GM21717 (cell line): ENCODE measurements around the gene TEP1.
"Not testable (repeated sequence)": the region's sequence is repeated elsewhere in the genome, so short reads cannot be mapped to it uniquely, and the experiment has no call there.

ENCODE experiments used
- ATAC-seq: cut with Tn5 transposase; IDR thresholded peaks from one replicate; pipeline ENCODE4 v1.9.1; 2021; ENCODE audit warnings: mild to moderate bottlenecking, moderate library complexity; ENCODE audit not compliant: unreplicated experiment

TEP1 gene

GRCh38 chr14:20412876-20413743 lies at the start of gene TEP1:
Gene TEP1, minus strand, starts transcription at chr14:20413501. Its CDS starts 5,062 bp downstream, at chr14:20408439.
- peak; percentile 75 for ATAC-seq

DNA sequence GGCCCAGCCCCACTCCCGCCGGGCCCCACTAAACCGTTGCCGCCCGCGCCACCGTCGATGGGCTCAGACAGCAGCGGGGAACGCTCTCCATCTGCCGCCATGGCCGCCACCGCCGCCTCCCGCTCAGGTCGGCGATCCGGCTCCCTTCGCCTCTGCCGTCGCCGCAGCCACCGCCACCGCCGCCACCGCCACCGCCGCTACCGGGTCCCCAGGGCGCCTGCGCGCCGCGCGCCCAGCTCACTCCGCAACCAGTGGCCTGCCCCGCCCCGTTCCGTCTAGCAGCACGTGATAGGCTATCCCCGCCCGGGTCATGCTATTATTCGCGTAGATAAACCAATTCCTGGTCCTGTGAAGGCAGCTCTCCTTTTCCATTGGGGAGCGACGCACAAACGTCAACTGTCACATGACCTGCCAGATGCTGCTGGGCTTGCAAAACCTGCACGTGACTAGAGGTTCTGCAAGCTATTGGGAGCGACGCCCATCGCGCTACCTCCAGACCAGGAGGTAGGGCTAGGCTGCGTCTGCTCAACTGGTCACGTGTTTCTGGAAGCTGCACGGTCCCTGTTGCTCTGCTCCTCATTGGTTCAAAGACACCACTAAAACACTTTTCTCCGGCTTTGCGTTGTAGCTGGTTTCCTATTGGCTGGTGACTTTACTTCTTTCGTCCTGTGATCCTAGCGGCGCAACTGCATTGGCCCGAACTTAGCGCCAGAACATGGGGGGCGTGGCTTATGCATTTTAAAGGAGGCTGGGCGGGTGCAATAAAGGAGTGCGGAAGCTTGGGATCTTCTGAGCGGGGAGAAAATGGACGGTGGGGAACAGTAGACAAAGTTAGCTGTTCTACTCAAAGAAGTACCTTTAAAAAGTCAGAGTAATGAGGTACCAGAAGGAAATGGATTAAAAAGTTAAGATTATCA lies 48.2 kb upstream of the TEP1 start, which contains the start of gene PIP4P1:
Gene PIP4P1 (minus strand): TSS at position 210 of the 917 bp plus-strand sequence. CDS start 109 bp downstream, at position 101.
- ATAC-seq: peak; percentile 91

- peak; percentile 6 for ATAC-seq
Observed at GRCh38 chr14:20460458-20461224, 47.3 kb upstream of the TEP1 start.

DNA sequence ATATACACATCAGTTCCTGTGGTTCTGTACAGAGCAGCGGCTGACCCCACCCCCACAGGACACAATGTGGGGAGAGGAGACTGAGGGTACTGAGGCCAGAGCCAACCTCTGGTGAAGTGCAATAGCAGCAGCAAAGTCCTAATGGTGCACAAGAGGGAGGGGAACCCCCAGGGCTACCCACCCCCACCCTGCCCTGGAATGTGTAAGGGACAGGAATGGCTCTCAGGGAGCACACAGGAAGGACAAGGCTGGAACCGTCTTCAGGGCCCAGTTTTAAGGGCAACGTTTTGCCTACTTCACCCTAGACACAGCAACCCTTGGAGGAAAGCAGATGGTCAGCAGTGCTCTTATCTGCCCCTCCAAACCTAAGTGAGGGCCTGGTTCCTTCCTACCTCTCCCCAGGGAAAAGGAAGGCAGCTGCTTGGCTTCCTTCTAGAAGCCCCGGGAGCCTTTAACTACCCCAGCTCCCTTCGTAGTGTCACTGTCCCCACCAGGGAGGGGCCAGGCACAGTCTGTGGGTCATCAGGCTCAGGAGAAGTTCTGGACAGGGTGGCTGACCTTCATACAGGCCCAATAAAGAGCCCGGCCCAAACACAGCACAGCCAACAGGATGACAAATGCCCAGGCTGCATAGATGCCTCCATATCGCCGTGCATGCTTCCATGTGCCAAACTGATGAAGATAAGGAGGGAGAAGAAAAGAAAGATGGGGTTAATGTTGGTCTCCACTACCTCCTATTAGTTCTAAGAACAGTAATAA lies 44.9 kb upstream of the TEP1 start:
- ATAC-seq: no peak

- ATAC-seq: no peak
Observed at GRCh38 chr14:20456971-20457370, 43.7 kb upstream of the TEP1 start.

GRCh38 chr14:20455355-20456300 lies 42.3 kb upstream of the TEP1 start:
- ATAC-seq: peak; percentile 42

- peak; percentile 80 for ATAC-seq
Observed at GRCh38 chr14:20454516-20455354, 41.4 kb upstream of the TEP1 start, which contains the start of the genes APEX1 and OSGEP. Gene APEX1, plus strand, starts transcription at chr14:20455226. Its CDS starts 420 bp downstream, at chr14:20455646. Gene OSGEP, minus strand, starts transcription at chr14:20454812. Its CDS starts 129 bp downstream, at chr14:20454683.

DNA sequence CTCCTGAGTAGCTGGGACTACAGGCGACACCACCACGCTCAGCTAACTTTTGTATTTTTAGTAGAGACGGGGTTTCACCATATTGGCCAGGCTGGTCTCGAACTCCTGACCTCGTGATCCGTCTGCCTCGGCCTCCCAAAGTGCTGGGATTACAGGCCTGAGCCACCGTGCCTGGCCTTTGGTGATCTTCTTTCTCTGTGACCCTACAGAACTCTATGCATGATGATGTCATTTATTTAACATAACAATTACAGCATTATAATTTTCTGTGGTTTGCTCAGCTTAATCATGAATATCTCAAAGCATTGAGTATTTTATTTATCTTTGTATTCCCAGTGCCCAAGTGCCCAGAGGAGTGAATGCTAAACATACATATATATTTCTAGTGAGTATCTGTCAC lies 39.5 kb upstream of the TEP1 start:
- ATAC-seq: not testable (repeated sequence)

DNA sequence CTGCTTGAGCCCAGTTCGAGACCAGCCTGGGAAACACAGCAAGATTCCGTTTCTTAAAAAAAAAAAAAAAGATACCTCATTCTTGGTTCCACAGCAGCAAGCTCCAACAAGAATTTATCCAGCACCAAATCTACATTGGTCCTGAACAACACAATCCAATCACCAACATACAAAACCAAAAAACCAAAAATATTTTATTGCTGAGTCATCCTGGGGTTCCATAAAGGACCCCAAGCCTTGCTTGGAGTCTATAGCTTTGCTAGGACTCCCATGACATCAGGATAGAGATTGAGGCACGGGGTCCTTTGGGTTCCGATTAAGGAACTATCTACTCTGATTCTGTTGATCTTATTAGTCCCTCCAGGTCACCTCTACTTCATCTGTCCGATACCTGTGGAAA lies 33.6 kb upstream of the TEP1 start:
- no peak for ATAC-seq

DNA sequence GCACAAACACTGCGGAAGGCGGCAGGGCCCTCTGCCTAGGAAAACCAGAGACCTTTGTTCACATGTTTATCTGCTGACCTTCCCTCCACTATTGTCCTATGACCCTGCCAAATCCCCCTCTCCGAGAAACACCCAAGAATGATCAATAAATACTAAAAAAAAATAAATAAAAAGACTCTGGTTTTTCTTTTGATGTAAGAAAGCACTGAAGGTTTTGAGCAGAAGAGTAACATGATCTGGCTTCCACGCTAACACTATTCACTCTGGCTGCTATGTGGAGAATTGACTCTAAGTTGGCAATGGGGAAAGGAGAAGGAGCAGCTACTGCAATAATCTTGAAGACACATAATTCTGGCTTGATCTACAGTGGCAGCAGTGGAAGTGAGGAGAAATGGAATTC lies 30.3 kb upstream of the TEP1 start:
- ATAC-seq: not testable (repeated sequence)

DNA sequence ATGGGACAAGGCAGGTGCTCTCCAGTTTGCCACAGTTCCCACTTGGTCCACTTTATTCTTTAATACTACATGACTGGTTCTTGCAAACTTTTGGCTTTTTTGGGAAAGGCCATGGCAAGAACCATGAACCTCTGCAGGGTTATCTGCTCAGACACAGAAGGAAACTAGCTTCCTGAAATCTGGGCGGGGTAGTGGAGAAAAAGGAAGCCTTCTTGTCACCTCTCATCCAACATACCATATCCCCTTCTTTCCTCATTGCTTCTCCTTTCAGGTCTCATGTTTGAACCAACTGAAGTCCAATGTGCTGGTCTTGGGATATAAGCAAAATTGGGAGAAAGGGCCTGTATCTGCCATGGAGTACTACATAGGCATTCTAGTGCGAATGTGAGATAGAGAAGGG lies 28.2 kb upstream of the TEP1 start:
- no peak for ATAC-seq

- no peak for ATAC-seq
Observed at GRCh38 chr14:20440882-20441281, 27.6 kb upstream of the TEP1 start.

GRCh38 chr14:20440465-20440864 lies 27.2 kb upstream of the TEP1 start:
- ATAC-seq: no peak

- no peak for ATAC-seq
Observed at GRCh38 chr14:20438664-20439063, 25.4 kb upstream of the TEP1 start.

DNA sequence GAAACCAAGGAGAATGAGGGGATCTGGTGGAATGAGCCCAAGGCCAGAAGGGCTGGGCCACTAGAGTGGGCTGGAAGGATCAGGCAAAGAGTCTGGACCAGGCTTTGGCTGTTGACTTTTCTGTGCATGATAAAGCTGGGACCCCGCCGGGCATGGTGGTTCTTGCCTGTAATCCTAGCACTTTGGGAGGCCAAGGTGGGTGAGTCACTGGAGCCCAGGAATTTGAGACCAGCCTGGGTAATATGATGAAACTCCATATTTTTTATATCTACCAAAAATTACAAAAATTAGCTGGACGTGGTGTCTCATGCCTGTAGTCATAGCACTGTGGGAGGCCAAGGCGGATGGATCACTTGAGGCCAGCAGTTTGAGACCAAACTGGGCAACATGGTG lies 23.1 kb upstream of the TEP1 start:
- no peak for ATAC-seq

DNA sequence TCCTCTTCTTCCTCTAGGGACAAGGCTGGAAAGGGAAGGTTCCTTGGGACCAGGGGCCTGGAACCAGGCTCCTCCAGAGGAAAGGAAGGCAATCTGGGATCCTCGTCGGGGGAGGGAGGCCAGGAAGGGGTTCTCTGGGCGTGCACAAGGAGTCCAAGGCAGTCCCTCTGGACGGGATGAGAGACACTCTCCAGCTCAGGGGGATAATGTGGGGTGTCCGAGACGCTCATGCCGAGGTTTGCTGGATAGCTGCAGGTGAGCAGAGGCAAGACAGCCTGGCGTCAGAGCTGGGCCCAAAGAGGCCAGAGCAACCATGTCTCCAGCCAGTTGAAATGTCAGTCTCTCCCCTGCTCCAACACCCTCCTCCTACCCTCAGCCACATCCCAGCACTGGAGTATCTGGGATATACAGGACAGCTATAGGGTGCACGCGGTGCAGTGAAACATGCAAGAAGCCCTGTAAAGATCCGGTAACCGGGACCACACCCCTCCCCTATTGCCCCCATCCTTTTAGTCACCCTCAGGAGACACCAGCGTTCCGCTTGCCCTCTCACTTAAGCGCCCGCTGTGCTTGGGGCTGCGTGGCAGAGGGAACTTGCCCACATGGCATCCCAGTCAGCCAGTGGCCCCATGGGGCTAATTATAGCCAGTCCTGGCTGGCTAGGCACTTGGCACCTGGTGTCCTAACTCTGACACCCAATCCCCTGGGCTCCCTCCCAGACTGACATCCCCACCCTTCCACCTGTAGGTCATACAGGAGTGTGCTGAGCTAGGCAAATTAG lies 22.5 kb upstream of the TEP1 start, which contains the start of gene KLHL33:
Gene KLHL33 (minus strand): TSS at position 585 of the 781 bp plus-strand sequence. CDS start 355 bp downstream, at position 230.
- no peak for ATAC-seq
